HepG2 (cell line): Measurements from ENCODE around the gene ZNF865. TPM values are rescaled to one million over a fixed set of nuclear protein-coding genes. Genes with fewer than 3 reads are reported as not detected.

ENCODE experiments used
- ATF4 ChIP-seq, 2 experiments: fragments of 450-650 bp in 1 of 2; sonication (generic) in 1 of 2; formaldehyde crosslinking; IDR thresholded peaks; 2 replicates each; pipeline versions ENCODE4 v1.5.0 to v1.8.0; 2020 to 2022; ENCODE audit warnings: mild to moderate bottlenecking in 1 of 2, missing genetic modification reagents in 1 of 2
- HNRNPK ChIP-seq: fragments of 200-400 bp; formaldehyde crosslinking; IDR thresholded peaks from 2 replicates; pipeline ENCODE4 v1.6.1; 2018; ENCODE audit warnings: low read length, low read depth, moderate library complexity, mild to moderate bottlenecking; ENCODE audit not compliant: poor library complexity, severe bottlenecking
- MED13 ChIP-seq: sonication (generic); formaldehyde crosslinking; IDR thresholded peaks from 2 replicates; pipeline ENCODE4 v1.5.0; 2020; ENCODE audit warnings: missing genetic modification reagents
- MYC ChIP-seq: sonication (generic); formaldehyde crosslinking; IDR thresholded peaks from 2 replicates; pipeline ENCODE4 v1.9.0; 2021; ENCODE audit warnings: missing genetic modification reagents, borderline replicate concordance
- RBFOX2 ChIP-seq: fragments of 200-400 bp; formaldehyde crosslinking; IDR thresholded peaks from 2 replicates; pipeline ENCODE4 v1.6.1; 2017; ENCODE audit warnings: low read depth, mild to moderate bottlenecking, low read length
- SNAI1 ChIP-seq: sonication (generic); formaldehyde crosslinking; IDR thresholded peaks from 2 replicates; pipeline ENCODE4 v1.5.0; 2020; ENCODE audit warnings: mild to moderate bottlenecking, missing genetic modification reagents, borderline replicate concordance
- SNAPC5 ChIP-seq: sonication (generic); formaldehyde crosslinking; IDR thresholded peaks from 2 replicates; pipeline ENCODE4 v1.8.1; 2023; ENCODE audit warnings: mild to moderate bottlenecking, missing genetic modification reagents, borderline replicate concordance
- TCF7 ChIP-seq: sonication (generic); IDR thresholded peaks from 2 replicates; pipeline ENCODE4 v1.6.1; 2016; ENCODE audit warnings: antibody characterized with exemption, low read depth
- THRA ChIP-seq: sonication (generic); formaldehyde crosslinking; IDR thresholded peaks from 2 replicates; pipeline ENCODE4 v1.4.0; 2020; ENCODE audit warnings: missing genetic modification reagents, borderline replicate concordance
- U2AF1 ChIP-seq: fragments of 200-400 bp; formaldehyde crosslinking; optimal IDR thresholded peaks from 2 replicates; pipeline ENCODE3; 2017; ENCODE audit warnings: mild to moderate bottlenecking, low read depth, low read length
- ZNF496 ChIP-seq: sonication (generic); formaldehyde crosslinking; IDR thresholded peaks from 2 replicates; pipeline ENCODE4 v1.8.1; 2023; ENCODE audit warnings: mild to moderate bottlenecking, moderate library complexity, missing genetic modification reagents; ENCODE audit not compliant: insufficient replicate concordance
- ZNF552 ChIP-seq: sonication (generic); formaldehyde crosslinking; IDR thresholded peaks from 2 replicates; pipeline ENCODE4 v1.9.0; 2022; ENCODE audit warnings: missing genetic modification reagents, mild to moderate bottlenecking, borderline replicate concordance
- ZNF7 ChIP-seq: IDR thresholded peaks from 2 replicates; pipeline ENCODE4 v1.6.1; 2016; ENCODE audit warnings: missing biosample characterization, missing genetic modification reagents
- ZNF768 ChIP-seq: sonication (generic); formaldehyde crosslinking; IDR thresholded peaks from 2 replicates; pipeline ENCODE4 v1.4.0; 2020; ENCODE audit warnings: missing genetic modification reagents
- polyA plus RNA-seq, 8 experiments: library from polyadenylated mRNA; depleted of rRNA in 3 of 8; stranded (reverse) in 7 of 8; unstranded in 1 of 8; fragments of >200 nt; fragmentation: Illumina TruSeq in 4 of 8; extraction: Trizol in 4 of 8; gene quantifications; 2 replicates each; pipeline versions ENCODE4 v1.2.1 to v1.2.3, GENCODE V29; 2011 to 2016; ENCODE audit warnings: low read depth in 4 of 8, missing spikeins in 1 of 8, mixed read lengths in 1 of 8; ENCODE audit not compliant: insufficient read depth in 1 of 8
- total RNA-seq, 5 experiments: library from RNA; depleted of rRNA; stranded (reverse); fragments of >200 nt; fragmentation: Illumina TruSeq; extraction: Trizol; gene quantifications; 2 replicates each; pipeline ENCODE4 v1.2.3, GENCODE V29; 2016; ENCODE audit warnings: low read depth in 1 of 5
- TF ChIP-seq, protein P1 (sequence below): sonication (generic); formaldehyde crosslinking; IDR thresholded peaks from 2 replicates; pipeline ENCODE4 v1.4.0; 2020; ENCODE audit warnings: missing genetic modification reagents, borderline replicate concordance
- TF ChIP-seq, protein P2 (sequence below): sonication (generic); formaldehyde crosslinking; IDR thresholded peaks from 2 replicates; pipeline ENCODE4 v1.5.1; 2020; ENCODE audit warnings: mild to moderate bottlenecking, missing genetic modification reagents, moderate library complexity
- TF ChIP-seq, protein P3 (sequence below): sonication (generic); formaldehyde crosslinking; IDR thresholded peaks from 2 replicates; pipeline ENCODE4 v1.4.0; 2020; ENCODE audit warnings: missing genetic modification reagents
- TF ChIP-seq, protein P4 (sequence below): sonication (generic); formaldehyde crosslinking; IDR thresholded peaks from 2 replicates; pipeline ENCODE4 v1.4.0; 2020; ENCODE audit warnings: missing genetic modification reagents

ZNF865 gene
- total and polyA plus RNA-seq, 2 of the 13 experiments (the other 11 are each of a cell fraction or from before 2014, with no cell fraction given): 0.93 to 1.0 TPM

GRCh38 chr19:55642153-55643002 lies 36.9 kb downstream of the ZNF865 start (continued):
- TF ChIP-seq MYC (CRISPR knock-in tag): peak; percentile 3; the same call in 1 of the 2 replicates
- TF ChIP-seq, protein P1, sequence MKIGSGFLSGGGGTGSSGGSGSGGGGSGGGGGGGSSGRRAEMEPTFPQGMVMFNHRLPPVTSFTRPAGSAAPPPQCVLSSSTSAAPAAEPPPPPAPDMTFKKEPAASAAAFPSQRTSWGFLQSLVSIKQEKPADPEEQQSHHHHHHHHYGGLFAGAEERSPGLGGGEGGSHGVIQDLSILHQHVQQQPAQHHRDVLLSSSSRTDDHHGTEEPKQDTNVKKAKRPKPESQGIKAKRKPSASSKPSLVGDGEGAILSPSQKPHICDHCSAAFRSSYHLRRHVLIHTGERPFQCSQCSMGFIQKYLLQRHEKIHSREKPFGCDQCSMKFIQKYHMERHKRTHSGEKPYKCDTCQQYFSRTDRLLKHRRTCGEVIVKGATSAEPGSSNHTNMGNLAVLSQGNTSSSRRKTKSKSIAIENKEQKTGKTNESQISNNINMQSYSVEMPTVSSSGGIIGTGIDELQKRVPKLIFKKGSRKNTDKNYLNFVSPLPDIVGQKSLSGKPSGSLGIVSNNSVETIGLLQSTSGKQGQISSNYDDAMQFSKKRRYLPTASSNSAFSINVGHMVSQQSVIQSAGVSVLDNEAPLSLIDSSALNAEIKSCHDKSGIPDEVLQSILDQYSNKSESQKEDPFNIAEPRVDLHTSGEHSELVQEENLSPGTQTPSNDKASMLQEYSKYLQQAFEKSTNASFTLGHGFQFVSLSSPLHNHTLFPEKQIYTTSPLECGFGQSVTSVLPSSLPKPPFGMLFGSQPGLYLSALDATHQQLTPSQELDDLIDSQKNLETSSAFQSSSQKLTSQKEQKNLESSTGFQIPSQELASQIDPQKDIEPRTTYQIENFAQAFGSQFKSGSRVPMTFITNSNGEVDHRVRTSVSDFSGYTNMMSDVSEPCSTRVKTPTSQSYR: no peak
- TF ChIP-seq, protein P2, sequence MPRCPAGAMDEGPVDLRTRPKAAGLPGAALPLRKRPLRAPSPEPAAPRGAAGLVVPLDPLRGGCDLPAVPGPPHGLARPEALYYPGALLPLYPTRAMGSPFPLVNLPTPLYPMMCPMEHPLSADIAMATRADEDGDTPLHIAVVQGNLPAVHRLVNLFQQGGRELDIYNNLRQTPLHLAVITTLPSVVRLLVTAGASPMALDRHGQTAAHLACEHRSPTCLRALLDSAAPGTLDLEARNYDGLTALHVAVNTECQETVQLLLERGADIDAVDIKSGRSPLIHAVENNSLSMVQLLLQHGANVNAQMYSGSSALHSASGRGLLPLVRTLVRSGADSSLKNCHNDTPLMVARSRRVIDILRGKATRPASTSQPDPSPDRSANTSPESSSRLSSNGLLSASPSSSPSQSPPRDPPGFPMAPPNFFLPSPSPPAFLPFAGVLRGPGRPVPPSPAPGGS: no peak
- no peak for TF ChIP-seq SNAI1
- TF ChIP-seq U2AF1: no peak
- TF ChIP-seq THRA: no peak
- TF ChIP-seq RBFOX2: peak; percentile 81
- no peak for TF ChIP-seq ZNF7 (CRISPR knock-in tag)
- TF ChIP-seq ZNF552 (CRISPR knock-in tag): no peak; the same call in 1 of the 2 replicates
- TF ChIP-seq, protein P3, sequence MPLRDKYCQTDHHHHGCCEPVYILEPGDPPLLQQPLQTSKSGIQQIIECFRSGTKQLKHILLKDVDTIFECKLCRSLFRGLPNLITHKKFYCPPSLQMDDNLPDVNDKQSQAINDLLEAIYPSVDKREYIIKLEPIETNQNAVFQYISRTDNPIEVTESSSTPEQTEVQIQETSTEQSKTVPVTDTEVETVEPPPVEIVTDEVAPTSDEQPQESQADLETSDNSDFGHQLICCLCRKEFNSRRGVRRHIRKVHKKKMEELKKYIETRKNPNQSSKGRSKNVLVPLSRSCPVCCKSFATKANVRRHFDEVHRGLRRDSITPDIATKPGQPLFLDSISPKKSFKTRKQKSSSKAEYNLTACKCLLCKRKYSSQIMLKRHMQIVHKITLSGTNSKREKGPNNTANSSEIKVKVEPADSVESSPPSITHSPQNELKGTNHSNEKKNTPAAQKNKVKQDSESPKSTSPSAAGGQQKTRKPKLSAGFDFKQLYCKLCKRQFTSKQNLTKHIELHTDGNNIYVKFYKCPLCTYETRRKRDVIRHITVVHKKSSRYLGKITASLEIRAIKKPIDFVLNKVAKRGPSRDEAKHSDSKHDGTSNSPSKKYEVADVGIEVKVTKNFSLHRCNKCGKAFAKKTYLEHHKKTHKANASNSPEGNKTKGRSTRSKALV (CRISPR knock-in tag): no peak; the same call in 1 of the 2 replicates
- no peak for TF ChIP-seq SNAPC5 (CRISPR knock-in tag)
- no peak for TF ChIP-seq ZNF768 (CRISPR knock-in tag)
- TF ChIP-seq, protein P4, sequence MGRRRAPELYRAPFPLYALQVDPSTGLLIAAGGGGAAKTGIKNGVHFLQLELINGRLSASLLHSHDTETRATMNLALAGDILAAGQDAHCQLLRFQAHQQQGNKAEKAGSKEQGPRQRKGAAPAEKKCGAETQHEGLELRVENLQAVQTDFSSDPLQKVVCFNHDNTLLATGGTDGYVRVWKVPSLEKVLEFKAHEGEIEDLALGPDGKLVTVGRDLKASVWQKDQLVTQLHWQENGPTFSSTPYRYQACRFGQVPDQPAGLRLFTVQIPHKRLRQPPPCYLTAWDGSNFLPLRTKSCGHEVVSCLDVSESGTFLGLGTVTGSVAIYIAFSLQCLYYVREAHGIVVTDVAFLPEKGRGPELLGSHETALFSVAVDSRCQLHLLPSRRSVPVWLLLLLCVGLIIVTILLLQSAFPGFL (CRISPR knock-in tag): no peak
- no peak for TF ChIP-seq ZNF496
- TF ChIP-seq HNRNPK: peak; percentile 27
- TF ChIP-seq ATF4 (CRISPR knock-in tag; IDR thresholded peaks at IDR 0.05): no peak
- TF ChIP-seq TCF7: no peak
- no peak for TF ChIP-seq MED13 (CRISPR knock-in tag)
